ENCODE measurements around the gene TTC39A. TPM values are rescaled to one million over a fixed set of nuclear protein-coding genes. Genes with fewer than 3 reads are reported as not detected.
A peak's percentile ranks its signal among the peaks of the same experiment; 100 is the strongest.

TTC39A gene
- total RNA-seq, 1 experiment from 2014 or later, result 15.4 TPM

- TF ChIP-seq ATF3 (IDR thresholded peaks at IDR 0.05) (no peak), MAX (IDR thresholded peaks at IDR 0.05) (peak; percentile 93), ELF1 (IDR thresholded peaks at IDR 0.05; ENCODE audit: borderline replicate concordance, low read depth) (no peak), SRF (IDR thresholded peaks at IDR 0.05; ENCODE audit: low read depth) (no peak)
These were observed 1.1 kb upstream of the TTC39A start (continued) for GRCh38 chr1:51331206-51332100.

- H3K9ac ChIP-seq (ENCODE audit: low read length), result peak overlapping the region; percentile 60
- DNase-seq (ENCODE audit: low read depth, low spot score) (no peak), ATAC-seq (peak; percentile 8)
- H2AFZ ChIP-seq (ENCODE audit: low read depth, low read length, poor library complexity, severe bottlenecking), result no peak overlapping the region
- no TSS peak for BruUV-seq (replicated peaks)
- POLR2A ChIA-PET, result no interaction called here
- H3K79me2 ChIP-seq (ENCODE audit: insufficient read depth, low read length), result peaks cover 2% of the 10 kb centered on the region; the same call in 1 of the 2 replicates
- H3K9me3 ChIP-seq (ENCODE audit: control insufficient read depth in 1 of 2, insufficient read depth in 1 of 2, low read depth in 1 of 2, low read length in 2 of 2), result no peaks in the 10 kb centered on the region
- H4K20me1 ChIP-seq (ENCODE audit: insufficient read depth), result no peaks in the 10 kb centered on the region
- peak overlapping the region; percentile 45 to 58 for H3K4me3 ChIP-seq (replicated peaks in 1 of 2; ENCODE audit: low read depth in 1 of 2, low read length in 2 of 2)
- RAD21 ChIA-PET (ENCODE audit: low non-redundant PET in 1 of 2, low total read pairs in 2 of 2, uncharacterized antibody in 2 of 2, unreplicated experiment in 2 of 2), result no interaction called here
- H3K27ac ChIP-seq (ENCODE audit: low read depth, low read length), result no peak overlapping the region; the same call in 1 of the 2 replicates
- intact Hi-C loops (cut with micrococcal nuclease), result no loop called here
- peak overlapping the region; percentile 85 for H3K4me2 ChIP-seq (ENCODE audit: low read length)
- no peaks in the 10 kb centered on the region for H3K27me3 ChIP-seq (ENCODE audit: insufficient read depth, low read length)
- CTCF ChIA-PET, result interaction anchor here (0.7 kb wide), 1 partner anchor 9 kb away, joined by 3 read pairs; no protein-coding TSS in a partner anchor
- no peaks in the 10 kb centered on the region for H3K9me2 ChIP-seq (ENCODE audit: insufficient read depth)
- H3K4me1 ChIP-seq (ENCODE audit: control insufficient read depth in 1 of 2, insufficient read depth in 2 of 2, low read length in 2 of 2), result peaks cover 25 to 60% of the 10 kb centered on the region in 2 experiments
- H3K36me3 ChIP-seq (ENCODE audit: control insufficient read depth in 1 of 2, insufficient read depth in 2 of 2, low read length in 2 of 2), result no peaks in the 10 kb centered on the region
- TF ChIP-seq POLR2AphosphoS5 (IDR thresholded peaks at IDR 0.05; ENCODE audit: low read depth, low read length), result no peak
- no peak for TF ChIP-seq ZNF274 (IDR thresholded peaks at IDR 0.05; ENCODE audit: low read depth, low read length)
- no peak for TF ChIP-seq ELF1 (IDR thresholded peaks at IDR 0.05; ENCODE audit: borderline replicate concordance, low read depth)
- TF ChIP-seq CTCF (IDR thresholded peaks at IDR 0.05 in 2 of 3, conservative IDR thresholded peaks at IDR 0.05 in 1 of 3; ENCODE audit: borderline replicate concordance in 1 of 3, insufficient read depth in 1 of 3, low read depth in 2 of 3, low read length in 2 of 3), result no peak
- no peak for TF ChIP-seq ZBTB33 (IDR thresholded peaks at IDR 0.05; ENCODE audit: extremely low read depth, insufficient replicate concordance, low read length)
- no peak for TF ChIP-seq EZH2phosphoT487 (IDR thresholded peaks at IDR 0.05; ENCODE audit: borderline replicate concordance)
- TF ChIP-seq RAD21 (IDR thresholded peaks at IDR 0.05; ENCODE audit: low read depth), result no peak
- TF ChIP-seq FOSL1 (IDR thresholded peaks at IDR 0.05; ENCODE audit: low read depth), result no peak
- TF ChIP-seq JUND (IDR thresholded peaks at IDR 0.05), result no peak
- TF ChIP-seq ATF3 (IDR thresholded peaks at IDR 0.05), result no peak
- TF ChIP-seq EZH2 (IDR thresholded peaks at IDR 0.05), result no peak
- no peak for TF ChIP-seq ZFX (IDR thresholded peaks at IDR 0.05)
- no peak for TF ChIP-seq SIN3A (IDR thresholded peaks at IDR 0.05; ENCODE audit: low read depth)
- no peak for TF ChIP-seq TCF7L2 (IDR thresholded peaks at IDR 0.05; ENCODE audit: borderline replicate concordance, extremely low read depth, insufficient read depth, insufficient read length)
- no peak for TF ChIP-seq SRF (IDR thresholded peaks at IDR 0.05; ENCODE audit: low read depth)
- TF ChIP-seq MAX (IDR thresholded peaks at IDR 0.05), result no peak
These were observed 678 bp downstream of the TTC39A start for GRCh38 chr1:51329443-51330325.
